CD4-positive, alpha-beta T cell (primary cell): ENCODE results near the gene FGGY. TPM values are rescaled to one million over a fixed set of nuclear protein-coding genes. Genes with fewer than 3 reads are reported as not detected.

ENCODE experiments used
- ATAC-seq: fragments of 200-7000 bp; cut with Tn5 transposase; one replicate; pipeline ENCODE4 v1.10.0; 2022; ENCODE audit warnings: mild to moderate bottlenecking; ENCODE audit not compliant: poor library complexity
- CTCF ChIA-PET: fragments of 350-600 bp; sonication (Branson Sonifier 250); formaldehyde crosslinking; loops from one replicate; lab custom pipeline; 2021; ENCODE audit warnings: antibody characterized with exemption, inconsistent platforms; lab: Charles Lee
- POLR2A ChIA-PET: fragments of 350-600 bp; sonication (Branson Sonifier 250); formaldehyde crosslinking; loops from one replicate; lab custom pipeline; 2021; ENCODE audit warnings: antibody characterized with exemption, inconsistent platforms; lab: Charles Lee
- DNase-seq, 14 experiments: peaks; one replicate each; pipeline ENCODE4 v3.0.0-alpha.2; 2013 to 2020; ENCODE audit warnings: mixed read lengths in 2 of 14
- H3K27ac ChIP-seq, 2 donors: one replicate each; pipeline versions ENCODE4 v1.5.1 to v1.7.0; 2013; ENCODE audit warnings: low read length in 2 of 2, low read depth in 1 of 2, mild to moderate bottlenecking in 1 of 2
- H3K27me3 ChIP-seq, 2 experiments: 1 replicate in 1 of 2; 2 replicates in 1 of 2; pipeline versions ENCODE4 v1.6.1 to v1.7.0; 2013; ENCODE audit warnings: low read length in 2 of 2, control low read depth in 1 of 2, mild to moderate bottlenecking in 1 of 2, moderate library complexity in 1 of 2; ENCODE audit not compliant: insufficient read depth in 2 of 2, control insufficient read depth in 1 of 2
- H3K36me3 ChIP-seq: one replicate; pipeline ENCODE4 v1.6.1; 2013; ENCODE audit warnings: low read length, control low read depth; ENCODE audit not compliant: insufficient read depth
- H3K4me1 ChIP-seq: one replicate; pipeline ENCODE4 v1.6.1; 2013; ENCODE audit warnings: low read length, control low read depth; ENCODE audit not compliant: insufficient read depth
- H3K4me3 ChIP-seq: one replicate; pipeline ENCODE4 v1.5.1; 2013; ENCODE audit warnings: mild to moderate bottlenecking, low read length, moderate library complexity
- H3K9me3 ChIP-seq, 2 experiments: 1 replicate in 1 of 2; 2 replicates in 1 of 2; pipeline versions ENCODE4 v1.6.1 to v1.7.0; 2013; ENCODE audit warnings: low read length in 2 of 2, mild to moderate bottlenecking in 2 of 2, control low read depth in 1 of 2, moderate library complexity in 1 of 2; ENCODE audit not compliant: control insufficient read depth in 1 of 2, insufficient read depth in 1 of 2
- H3K27ac Mint-ChIP-seq: one replicate; pipeline ENCODE4 v1.8.0; 2020; ENCODE audit warnings: mixed read lengths
- H3K27me3 Mint-ChIP-seq: one replicate; pipeline ENCODE4 v1.8.0; 2021; ENCODE audit warnings: mixed read lengths
- H3K36me3 Mint-ChIP-seq: one replicate; pipeline ENCODE4 v1.8.0; 2021; ENCODE audit warnings: low read depth, mixed read lengths
- H3K4me1 Mint-ChIP-seq: one replicate; pipeline ENCODE4 v1.8.0; 2021; ENCODE audit warnings: low read depth, mixed read lengths
- H3K4me3 Mint-ChIP-seq: one replicate; pipeline ENCODE4 v1.8.0; 2020; ENCODE audit warnings: mild to moderate bottlenecking, mixed read lengths
- H3K9me3 Mint-ChIP-seq: one replicate; pipeline ENCODE4 v1.8.0; 2020; ENCODE audit warnings: mixed read lengths
- intact Hi-C, 2 experiments: fragments of 100-400 bp; cut with DNase I in 1 of 2; cut with micrococcal nuclease in 1 of 2; formaldehyde crosslinking; loops; one replicate each; pipeline versions ENCODE4 v1.15.1 to v1.9.0; 2023 to 2025; cut with DNase I, micrococcal nuclease
- total RNA-seq, 174 experiments: library from RNA in 2 of 174; stranded (reverse) in 2 of 174; gene quantifications; one replicate each; pipeline ENCODE4 v1.2.3 and lab custom pipeline; 2021 to 2026
- TF ChIP-seq, protein P1 (sequence below): fragments of 200-600 bp; IDR thresholded peaks from one replicate; pipeline ENCODE4 v1.8.0; 2022; ENCODE audit warnings: antibody characterized with exemption, mild to moderate bottlenecking

FGGY gene
- total RNA-seq, 2 experiments from 2014 or later = 9.5 to 10.0 TPM

DNA sequence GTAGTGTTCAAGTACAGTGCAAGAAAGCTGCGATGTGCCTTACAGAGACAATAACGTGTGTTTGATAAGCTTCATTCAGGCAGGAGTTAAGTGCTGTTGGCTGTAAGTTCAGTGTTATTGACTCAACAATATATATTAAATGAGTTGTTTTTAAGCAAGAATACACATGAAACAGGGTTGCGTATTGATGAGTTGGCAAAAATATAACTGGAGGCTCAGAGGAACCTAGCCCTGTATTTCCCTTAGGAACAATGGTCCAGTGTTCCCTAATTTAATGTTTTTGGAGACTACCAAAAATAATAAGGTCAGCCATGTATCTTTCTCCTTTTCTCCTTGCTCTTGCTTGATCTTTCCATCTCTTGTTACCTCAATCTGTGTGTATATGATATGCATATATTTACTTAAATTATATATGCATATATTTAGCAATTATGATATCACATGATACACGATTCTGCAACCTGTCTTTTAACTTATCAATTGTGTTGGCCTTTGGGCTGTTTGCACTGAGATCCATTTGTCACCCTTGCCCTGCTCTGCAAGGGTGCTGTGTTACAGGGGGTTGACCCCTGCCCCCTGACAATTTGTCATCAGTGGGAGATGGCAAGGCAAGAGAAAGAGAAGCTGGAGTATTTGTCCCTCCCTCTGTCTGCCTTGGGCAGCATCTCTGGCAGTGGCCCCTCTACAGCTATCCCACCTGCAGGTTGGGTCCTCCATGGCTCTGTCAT, 109.7 kb downstream of the FGGY start:
- Mint-ChIP-seq H3K27me3 (no peaks in the 10 kb centered on the region), H3K4me1 (no peaks in the 10 kb centered on the region), H3K9me3 (no peaks in the 10 kb centered on the region), H3K36me3 (no peaks in the 10 kb centered on the region), H3K27ac (no peak overlapping the region), H3K4me3 (no peak overlapping the region)
- intact Hi-C loops = no loop called here
- no peaks in the 10 kb centered on the region for H3K36me3 ChIP-seq
- H3K4me3 ChIP-seq = no peak overlapping the region
- ChIA-PET CTCF (no interaction called here), POLR2A (no interaction called here)
- no peaks in the 10 kb centered on the region for H3K4me1 ChIP-seq
- ATAC-seq (no peak), DNase-seq (no peak)
- no peak overlapping the region for H3K27ac ChIP-seq
- TF ChIP-seq, protein P1, sequence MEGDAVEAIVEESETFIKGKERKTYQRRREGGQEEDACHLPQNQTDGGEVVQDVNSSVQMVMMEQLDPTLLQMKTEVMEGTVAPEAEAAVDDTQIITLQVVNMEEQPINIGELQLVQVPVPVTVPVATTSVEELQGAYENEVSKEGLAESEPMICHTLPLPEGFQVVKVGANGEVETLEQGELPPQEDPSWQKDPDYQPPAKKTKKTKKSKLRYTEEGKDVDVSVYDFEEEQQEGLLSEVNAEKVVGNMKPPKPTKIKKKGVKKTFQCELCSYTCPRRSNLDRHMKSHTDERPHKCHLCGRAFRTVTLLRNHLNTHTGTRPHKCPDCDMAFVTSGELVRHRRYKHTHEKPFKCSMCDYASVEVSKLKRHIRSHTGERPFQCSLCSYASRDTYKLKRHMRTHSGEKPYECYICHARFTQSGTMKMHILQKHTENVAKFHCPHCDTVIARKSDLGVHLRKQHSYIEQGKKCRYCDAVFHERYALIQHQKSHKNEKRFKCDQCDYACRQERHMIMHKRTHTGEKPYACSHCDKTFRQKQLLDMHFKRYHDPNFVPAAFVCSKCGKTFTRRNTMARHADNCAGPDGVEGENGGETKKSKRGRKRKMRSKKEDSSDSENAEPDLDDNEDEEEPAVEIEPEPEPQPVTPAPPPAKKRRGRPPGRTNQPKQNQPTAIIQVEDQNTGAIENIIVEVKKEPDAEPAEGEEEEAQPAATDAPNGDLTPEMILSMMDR = no peak
- H3K9me3 ChIP-seq = no peaks in the 10 kb centered on the region
- no peaks in the 10 kb centered on the region for H3K27me3 ChIP-seq

- Mint-ChIP-seq H3K36me3 (no peaks in the 10 kb centered on the region), H3K4me3 (no peak overlapping the region), H3K9me3 (no peaks in the 10 kb centered on the region), H3K27me3 (no peaks in the 10 kb centered on the region), H3K27ac (no peak overlapping the region), H3K4me1 (no peaks in the 10 kb centered on the region)
- Histone ChIP-seq H3K27ac (no peak overlapping the region), H3K4me1 (no peaks in the 10 kb centered on the region), H3K27me3 (no peaks in the 10 kb centered on the region), H3K4me3 (no peak overlapping the region), H3K9me3 (no peaks in the 10 kb centered on the region), H3K36me3 (no peaks in the 10 kb centered on the region)
- DNase-seq = no peak
- ChIA-PET CTCF (no interaction called here), POLR2A (no interaction called here)
- no peak for ATAC-seq
- TF ChIP-seq, protein P1 = no peak
- intact Hi-C loops = no loop called here
These were observed 111.8 kb downstream of the FGGY start for GRCh38 chr1:59408608-59409240.

DNA sequence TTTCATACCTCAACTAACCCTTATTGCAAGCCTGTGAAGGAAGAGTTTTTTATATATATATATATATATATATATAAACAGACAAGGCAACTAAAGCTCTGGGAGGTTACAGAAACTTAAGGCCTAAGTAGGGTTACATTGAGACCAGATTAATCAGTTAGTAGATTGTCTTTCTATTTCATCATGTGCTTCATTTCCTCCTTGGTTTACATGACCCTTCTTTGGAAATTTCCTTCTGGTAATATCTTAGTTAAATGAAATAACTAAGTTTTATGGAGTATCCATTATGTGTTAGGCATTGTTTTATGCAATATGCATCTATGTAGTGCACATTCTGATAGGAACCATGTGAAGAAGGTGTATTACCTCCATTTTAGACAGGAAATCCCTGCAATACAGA, 112.7 kb downstream of the FGGY start:
- POLR2A ChIA-PET = no interaction called here
- no peaks in the 10 kb centered on the region for H3K36me3 Mint-ChIP-seq
- ATAC-seq = no peak

More for the DNA sequence above, 112.7 kb downstream of the FGGY start:
- no peak overlapping the region for H3K27ac Mint-ChIP-seq
- H3K27me3 Mint-ChIP-seq = no peaks in the 10 kb centered on the region
- TF ChIP-seq, protein P1 = no peak
- intact Hi-C loops = no loop called here
- Histone ChIP-seq H3K4me1 (no peaks in the 10 kb centered on the region), H3K36me3 (no peaks in the 10 kb centered on the region), H3K27ac (no peak overlapping the region), H3K9me3 (no peaks in the 10 kb centered on the region), H3K4me3 (no peak overlapping the region), H3K27me3 (no peaks in the 10 kb centered on the region)
- DNase-seq = no peak
- no peaks in the 10 kb centered on the region for H3K9me3 Mint-ChIP-seq
- H3K4me1 Mint-ChIP-seq = no peaks in the 10 kb centered on the region
- H3K4me3 Mint-ChIP-seq = no peak overlapping the region
- CTCF ChIA-PET = no interaction called here
